ENCODE measurements around the gene C19orf73.

C19orf73 gene

DNA sequence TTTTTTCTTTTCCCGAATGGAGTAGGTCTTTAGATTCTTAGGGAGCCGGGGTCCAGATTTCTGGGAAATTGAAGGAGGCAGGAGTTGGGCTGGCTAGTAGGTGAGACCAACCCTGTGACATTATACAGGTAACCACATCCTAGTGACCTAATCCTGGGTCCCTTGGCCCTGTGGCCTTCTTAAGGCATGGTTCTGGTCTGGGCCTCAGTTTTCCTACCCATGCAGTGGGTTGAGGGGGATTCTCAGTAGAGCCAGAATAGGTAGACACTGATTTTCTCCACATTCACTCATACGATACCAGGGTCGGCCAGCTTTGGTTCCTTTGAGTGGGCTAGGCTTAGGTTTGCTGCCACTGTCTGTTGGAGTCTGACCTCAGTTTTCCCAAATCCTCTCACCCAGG, 7.6 kb upstream of the C19orf73 start:
- peak overlapping the region; percentile 99 for H3K27ac ChIP-seq
- TF ChIP-seq, protein P1, sequence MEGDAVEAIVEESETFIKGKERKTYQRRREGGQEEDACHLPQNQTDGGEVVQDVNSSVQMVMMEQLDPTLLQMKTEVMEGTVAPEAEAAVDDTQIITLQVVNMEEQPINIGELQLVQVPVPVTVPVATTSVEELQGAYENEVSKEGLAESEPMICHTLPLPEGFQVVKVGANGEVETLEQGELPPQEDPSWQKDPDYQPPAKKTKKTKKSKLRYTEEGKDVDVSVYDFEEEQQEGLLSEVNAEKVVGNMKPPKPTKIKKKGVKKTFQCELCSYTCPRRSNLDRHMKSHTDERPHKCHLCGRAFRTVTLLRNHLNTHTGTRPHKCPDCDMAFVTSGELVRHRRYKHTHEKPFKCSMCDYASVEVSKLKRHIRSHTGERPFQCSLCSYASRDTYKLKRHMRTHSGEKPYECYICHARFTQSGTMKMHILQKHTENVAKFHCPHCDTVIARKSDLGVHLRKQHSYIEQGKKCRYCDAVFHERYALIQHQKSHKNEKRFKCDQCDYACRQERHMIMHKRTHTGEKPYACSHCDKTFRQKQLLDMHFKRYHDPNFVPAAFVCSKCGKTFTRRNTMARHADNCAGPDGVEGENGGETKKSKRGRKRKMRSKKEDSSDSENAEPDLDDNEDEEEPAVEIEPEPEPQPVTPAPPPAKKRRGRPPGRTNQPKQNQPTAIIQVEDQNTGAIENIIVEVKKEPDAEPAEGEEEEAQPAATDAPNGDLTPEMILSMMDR (IDR thresholded peaks at IDR 0.05): no peak
- no peak for TF ChIP-seq ZFX (IDR thresholded peaks at IDR 0.05; ENCODE audit: borderline replicate concordance)

DNA sequence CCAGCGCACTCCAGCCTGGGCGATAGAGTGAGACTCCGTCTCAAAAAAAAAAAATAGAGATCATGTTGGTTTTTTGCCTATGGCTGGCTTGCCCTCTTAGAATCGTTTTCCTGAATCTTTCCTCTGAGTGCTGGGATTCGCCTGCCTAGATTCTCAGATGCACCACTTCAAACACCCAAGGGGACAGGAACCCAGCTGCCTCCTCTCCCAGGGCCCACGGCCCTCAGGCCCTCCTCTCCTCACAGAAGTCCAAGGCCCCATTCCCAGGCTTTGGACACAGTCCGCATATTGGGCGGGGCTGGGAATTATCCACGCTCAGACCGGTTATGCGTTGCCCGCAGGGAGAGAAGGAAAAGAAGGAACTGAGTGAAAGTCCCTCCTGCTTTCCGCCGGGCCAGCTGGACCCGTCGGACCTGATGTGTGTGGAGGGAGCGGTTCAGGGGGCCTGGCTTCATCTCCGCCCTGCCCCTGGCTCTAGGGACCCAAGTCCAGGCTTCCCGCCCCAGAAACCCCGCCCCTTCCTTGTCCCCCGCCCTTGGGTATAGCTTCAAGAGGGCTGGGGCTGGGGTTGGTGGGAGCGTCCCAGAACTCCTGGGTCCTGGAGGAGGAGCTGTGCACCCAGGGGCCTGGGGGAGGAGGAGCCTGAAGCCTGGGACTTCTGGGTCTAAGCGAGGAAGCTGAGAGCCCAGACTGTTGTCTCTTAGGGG, 6.2 kb upstream of the C19orf73 start:
- peak overlapping the region; percentile 99 for H3K27ac ChIP-seq
- no peak for TF ChIP-seq ZFX (IDR thresholded peaks at IDR 0.05; ENCODE audit: borderline replicate concordance)
- TF ChIP-seq, protein P1 (IDR thresholded peaks at IDR 0.05): no peak

DNA sequence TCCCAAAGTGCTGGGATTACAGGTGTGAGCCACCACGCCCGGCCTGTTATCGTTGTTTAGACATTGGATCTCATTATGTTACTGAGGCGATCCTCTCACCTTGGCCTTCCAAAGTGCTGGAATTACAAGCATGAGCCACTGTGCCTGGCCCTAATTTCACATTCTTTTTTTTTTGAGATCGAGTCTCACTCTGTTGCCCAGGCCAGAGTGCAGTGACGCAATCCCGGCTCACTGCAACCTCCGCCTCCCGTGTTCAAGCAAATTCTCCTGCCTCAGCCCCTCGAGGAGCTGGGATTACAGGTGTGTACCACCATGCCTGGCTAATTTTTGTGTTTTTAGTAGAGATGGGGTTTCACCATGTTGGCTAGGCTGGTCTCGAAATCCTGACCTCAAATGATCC, 4.3 kb upstream of the C19orf73 start:
- peak overlapping the region; percentile 99 for H3K27ac ChIP-seq

DNA sequence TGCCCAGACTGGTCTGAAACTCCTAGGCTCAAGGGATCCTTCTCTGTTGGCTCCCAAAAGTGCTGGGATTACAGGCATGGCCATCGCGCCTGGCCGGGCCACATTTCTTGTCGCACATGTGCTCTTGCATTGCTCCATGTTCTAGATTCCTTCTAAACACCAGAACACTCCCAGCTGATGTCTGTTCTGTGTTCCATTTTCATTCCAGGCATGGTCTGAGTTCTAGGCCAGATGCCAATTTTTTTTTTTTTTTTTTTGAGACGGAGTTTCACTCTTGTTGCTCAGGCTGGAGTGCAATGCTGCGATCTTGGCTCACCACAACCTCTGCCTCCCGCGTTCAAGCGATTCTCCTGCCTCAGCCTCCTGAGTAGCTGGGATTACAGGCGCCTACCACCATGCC, 2.9 kb upstream of the C19orf73 start:
- peak overlapping the region; percentile 99 for H3K27ac ChIP-seq

DNA sequence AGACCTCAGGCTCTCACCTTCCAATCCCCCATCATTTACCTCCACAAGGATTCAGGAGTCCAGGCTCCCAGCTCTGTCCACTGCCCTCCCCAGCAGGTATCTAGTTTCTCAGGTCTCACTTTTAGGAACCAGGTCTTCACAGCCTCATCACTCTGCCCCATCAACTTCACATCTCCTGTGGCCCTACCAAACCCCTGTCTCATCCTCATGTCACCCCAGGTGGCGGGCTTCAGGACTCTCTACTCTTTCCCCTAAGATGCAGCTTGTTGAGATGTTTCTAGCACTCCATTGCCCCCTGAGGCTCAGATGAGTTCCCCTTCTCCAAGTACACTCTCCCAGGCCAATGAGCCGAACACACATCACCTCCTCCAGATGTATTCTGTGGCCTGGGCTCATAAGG, 1.9 kb upstream of the C19orf73 start:
- peak overlapping the region; percentile 99 for H3K27ac ChIP-seq
- TF ChIP-seq, protein P1 (IDR thresholded peaks at IDR 0.05): no peak
- no peak for TF ChIP-seq ZFX (IDR thresholded peaks at IDR 0.05; ENCODE audit: borderline replicate concordance)

DNA sequence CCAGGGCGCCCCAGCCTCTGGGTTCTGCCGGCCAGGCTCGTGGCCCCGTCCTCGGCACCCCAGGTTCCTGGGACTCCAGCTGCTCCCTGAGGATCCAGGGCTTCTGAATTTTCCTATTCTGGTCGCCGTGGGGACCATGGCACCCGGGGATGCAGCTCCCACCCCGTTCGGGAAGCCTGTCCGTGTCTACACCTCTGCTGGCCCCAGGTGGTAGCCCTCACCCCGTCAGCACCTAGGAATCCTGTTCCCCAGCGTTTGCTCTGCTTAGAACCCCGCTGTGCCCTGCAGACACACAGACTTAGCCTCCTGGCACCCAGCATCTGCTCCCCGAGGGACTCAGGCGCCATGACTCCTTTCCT, 1.4 kb upstream of the C19orf73 start:
- TF ChIP-seq ZFX (IDR thresholded peaks at IDR 0.05; ENCODE audit: borderline replicate concordance): no peak
- H3K27ac ChIP-seq: peak overlapping the region; percentile 99

DNA sequence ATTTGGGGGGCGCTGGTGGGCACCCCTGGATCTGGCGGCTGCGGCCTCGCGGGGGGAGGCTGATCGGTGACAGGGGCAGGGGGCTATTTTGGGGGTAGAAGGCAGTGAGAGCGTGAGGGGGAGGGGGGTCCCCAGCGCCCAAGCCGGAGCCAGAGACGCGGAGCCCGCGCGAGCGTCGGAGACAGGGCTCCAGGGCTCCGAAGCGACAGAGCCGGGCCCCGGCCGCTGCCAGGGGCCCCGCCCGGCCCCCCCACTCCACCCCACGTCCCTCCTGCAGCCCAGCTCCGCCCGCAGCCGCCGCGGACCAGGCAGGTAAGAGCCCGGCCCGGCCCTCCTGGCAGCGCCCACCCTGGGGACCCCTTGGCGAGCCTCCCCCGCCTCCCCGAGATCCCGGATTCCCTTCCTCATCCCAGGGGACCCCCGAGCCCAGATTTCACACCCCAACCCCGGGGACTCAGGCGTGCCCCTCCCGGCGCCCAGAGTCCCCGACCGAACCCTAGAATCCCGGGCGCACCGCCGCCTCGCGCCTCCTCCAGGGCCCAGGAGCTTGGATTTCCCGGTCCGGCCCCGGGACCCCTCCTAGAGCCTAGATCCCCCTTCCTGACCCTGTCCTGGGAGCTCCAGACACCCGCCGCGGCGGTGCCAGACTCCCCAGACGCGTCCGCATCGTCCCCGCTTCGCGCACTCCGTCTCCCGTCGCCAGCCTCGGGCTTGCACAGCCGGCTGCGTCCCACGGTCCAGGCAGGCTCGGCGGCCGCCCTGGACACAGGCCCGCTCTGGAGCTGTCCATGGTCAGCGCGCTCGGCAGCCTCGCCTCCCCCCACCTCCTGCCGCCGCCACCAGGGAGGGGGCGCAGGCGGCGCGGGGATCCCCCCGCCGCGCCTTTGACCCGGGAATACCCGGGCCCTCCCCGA, 725 bp upstream of the C19orf73 start, which contains the start of gene PPFIA3:
Gene PPFIA3, plus strand, starts transcription at position 134 of the 914 bp plus-strand sequence. CDS start 8,330 bp downstream, outside the sequence.
- H3K27ac ChIP-seq: peak within 1 kb of the TSS; percentile 99
- no peak for TF ChIP-seq ZFX (IDR thresholded peaks at IDR 0.05; ENCODE audit: borderline replicate concordance)
- TF ChIP-seq, protein P1 (IDR thresholded peaks at IDR 0.05): no peak

DNA sequence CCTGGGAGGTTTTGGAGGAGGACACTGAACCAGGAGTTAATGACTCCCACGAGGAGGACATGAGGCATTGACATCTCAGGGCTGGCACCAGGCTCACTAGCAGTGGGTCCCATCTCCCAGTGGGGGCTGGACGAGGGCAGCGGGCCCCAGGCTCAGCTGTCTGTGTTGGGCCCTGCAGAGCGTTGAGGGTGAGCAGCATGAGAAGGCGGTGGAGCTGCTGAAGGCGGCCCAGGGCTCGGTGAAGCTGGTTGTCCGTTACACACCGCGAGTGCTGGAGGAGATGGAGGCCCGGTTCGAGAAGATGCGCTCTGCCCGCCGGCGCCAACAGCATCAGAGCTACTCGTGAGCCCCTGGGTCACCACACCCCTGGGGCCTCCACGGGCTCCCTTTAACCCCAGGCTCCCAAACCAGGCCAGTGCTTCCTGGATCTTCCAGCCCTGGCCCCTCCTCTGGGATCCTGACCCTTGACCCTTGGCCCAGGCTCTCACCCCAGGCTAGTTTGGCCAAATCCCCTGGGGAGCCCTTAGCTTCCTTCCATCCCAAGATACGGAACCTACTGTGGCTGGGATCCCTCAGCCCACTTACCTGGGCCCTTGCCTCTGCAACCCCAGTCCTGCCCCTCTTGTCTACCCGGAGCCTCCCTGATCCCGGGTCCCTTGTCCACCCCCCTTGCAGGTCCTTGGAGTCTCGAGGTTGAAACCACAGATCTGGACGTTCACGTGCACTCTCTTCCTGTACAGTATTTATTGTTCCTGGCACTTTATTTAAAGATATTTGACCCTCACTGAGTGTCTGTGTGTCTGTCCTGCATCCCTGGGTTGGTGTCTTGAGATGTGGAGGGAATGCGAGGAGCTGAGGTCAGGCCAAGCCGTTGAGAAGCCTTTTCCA, 1.0 kb downstream of the C19orf73 start:
- H3K27ac ChIP-seq: peak overlapping the region; percentile 99
- TF ChIP-seq, protein P1 (IDR thresholded peaks at IDR 0.05): no peak
- no peak for TF ChIP-seq ZFX (IDR thresholded peaks at IDR 0.05; ENCODE audit: borderline replicate concordance)

Data from 22Rv1 (cell line).